HG03045 (cell line): ENCODE measurements around the gene BCAR3.
"Not testable (repeated sequence)": the region's sequence is repeated elsewhere in the genome, so short reads cannot be mapped to it uniquely, and the experiment has no call there.

Source experiments
- ATAC-seq: cut with Tn5 transposase; IDR thresholded peaks from one replicate; pipeline ENCODE4 v1.9.1; 2021; ENCODE audit warnings: mild to moderate bottlenecking, moderate library complexity; ENCODE audit not compliant: unreplicated experiment

Gene BCAR3

GRCh38 chr1:93670141-93670540 is 11.5 kb downstream of the BCAR3 start:
- ATAC-seq: no peak

GRCh38 chr1:93669369-93669768 is 12.3 kb downstream of the BCAR3 start:
- no peak for ATAC-seq

GRCh38 chr1:93668951-93669350 is 12.7 kb downstream of the BCAR3 start:
- ATAC-seq: no peak

- no peak for ATAC-seq
Observed at GRCh38 chr1:93668121-93668520, 13.5 kb downstream of the BCAR3 start.

GRCh38 chr1:93667642-93668041 is 14.0 kb downstream of the BCAR3 start:
- no peak for ATAC-seq

GRCh38 chr1:93666613-93667384 is 14.8 kb downstream of the BCAR3 start:
- ATAC-seq: no peak

GRCh38 chr1:93665015-93665414 is 16.6 kb downstream of the BCAR3 start:
- ATAC-seq: no peak

GRCh38 chr1:93663208-93663614 is 18.4 kb downstream of the BCAR3 start:
- no peak for ATAC-seq

GRCh38 chr1:93662481-93663207 is 19.0 kb downstream of the BCAR3 start:
- no peak for ATAC-seq

GRCh38 chr1:93661829-93662474 is 19.7 kb downstream of the BCAR3 start:
- ATAC-seq: no peak

GRCh38 chr1:93661341-93661740 is 20.3 kb downstream of the BCAR3 start:
- ATAC-seq: not testable (repeated sequence)

- no peak for ATAC-seq
Observed at GRCh38 chr1:93659822-93660503, 21.7 kb downstream of the BCAR3 start.

- no peak for ATAC-seq
Observed at GRCh38 chr1:93658188-93658587, 23.4 kb downstream of the BCAR3 start.

- ATAC-seq: no peak
Observed at GRCh38 chr1:93656491-93656890, 25.1 kb downstream of the BCAR3 start.

- no peak for ATAC-seq
Observed at GRCh38 chr1:93653656-93654055, 28.0 kb downstream of the BCAR3 start.

- ATAC-seq: no peak
Observed at GRCh38 chr1:93652323-93652949, 29.2 kb downstream of the BCAR3 start.

- ATAC-seq: no peak
Observed at GRCh38 chr1:93651695-93652094, 29.9 kb downstream of the BCAR3 start.

GRCh38 chr1:93650159-93650558 is 31.5 kb downstream of the BCAR3 start:
- ATAC-seq: not testable (repeated sequence)

- ATAC-seq: no peak
Observed at GRCh38 chr1:93649231-93649630, 32.4 kb downstream of the BCAR3 start.

- ATAC-seq: no peak
Observed at GRCh38 chr1:93648656-93649055, 33.0 kb downstream of the BCAR3 start.

- ATAC-seq: no peak
Observed at GRCh38 chr1:93641527-93641926, 40.1 kb downstream of the BCAR3 start.
